Chondrocyte (in vitro differentiated cells): Measurements from ENCODE around the gene METTL3. TPM values are rescaled to one million over a fixed set of nuclear protein-coding genes. Genes with fewer than 3 reads are reported as not detected.
"Not testable (repeated sequence)": the region's sequence is repeated elsewhere in the genome, so short reads cannot be mapped to it uniquely, and the experiment has no call there.

Experiments used
- DNase-seq: peaks from one replicate; pipeline ENCODE4 v3.0.0; 2021; ENCODE audit warnings: mixed read lengths, low spot score
- H3K27ac Mint-ChIP-seq: one replicate; pipeline ENCODE4 v1.8.0; 2021; ENCODE audit warnings: mild to moderate bottlenecking, moderate library complexity, mixed read lengths; ENCODE audit not compliant: unreplicated experiment
- H3K27me3 Mint-ChIP-seq: 2 replicates; pipeline ENCODE4 v1.8.0; 2021; ENCODE audit warnings: low read depth, mixed read lengths
- H3K36me3 Mint-ChIP-seq: 2 replicates; pipeline ENCODE4 v1.8.0; 2021; ENCODE audit warnings: low read depth, mixed read lengths
- H3K4me1 Mint-ChIP-seq: 2 replicates; pipeline ENCODE4 v1.8.0; 2021; ENCODE audit warnings: low read depth, mild to moderate bottlenecking, mixed read lengths
- H3K4me3 Mint-ChIP-seq: one replicate; pipeline ENCODE4 v1.8.0; 2021; ENCODE audit warnings: mild to moderate bottlenecking, moderate library complexity, mixed read lengths; ENCODE audit not compliant: unreplicated experiment
- H3K9me3 Mint-ChIP-seq: 2 replicates; pipeline ENCODE4 v1.8.0; 2021; ENCODE audit warnings: low read depth, mixed read lengths
- total RNA-seq: library from RNA; stranded (reverse); gene quantifications from 3 replicates; pipeline ENCODE4 v1.2.1, GENCODE V29; 2021
- TF ChIP-seq, protein P1 (sequence below): fragments of 200-600 bp; sonication (generic); IDR thresholded peaks from 2 replicates; pipeline ENCODE4 v1.5.0; 2021; ENCODE audit warnings: antibody characterized with exemption, mild to moderate bottlenecking, moderate library complexity

Gene METTL3
- total RNA-seq, 1 donor from 2014 or later, result 29.3 TPM

DNA sequence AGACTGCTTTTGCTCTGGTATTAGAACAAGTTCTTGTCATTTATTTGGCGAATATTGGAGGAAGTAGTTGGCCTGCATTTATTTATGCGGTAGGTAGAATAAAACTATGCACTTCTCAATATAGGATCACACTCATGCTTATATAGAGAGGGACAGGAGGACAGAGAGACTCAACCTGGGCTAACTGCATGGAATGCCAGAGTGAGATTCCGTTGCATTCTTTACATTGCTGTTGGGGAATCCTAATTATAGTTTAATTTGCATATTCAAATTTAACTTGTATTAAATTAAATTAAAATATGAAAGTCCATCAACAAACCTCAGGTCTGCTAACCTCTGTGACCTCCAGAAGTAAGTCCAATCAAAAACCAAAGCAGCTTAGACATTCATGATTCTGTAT, 42.1 kb upstream of the METTL3 start:
- no peak for DNase-seq
- Mint-ChIP-seq H3K4me1 (peaks cover 10% of the 10 kb centered on the region), H3K9me3 (no peaks in the 10 kb centered on the region), H3K36me3 (no peaks in the 10 kb centered on the region), H3K27me3 (no peaks in the 10 kb centered on the region), H3K27ac (no peak overlapping the region), H3K4me3 (no peak overlapping the region)
- TF ChIP-seq, protein P1, sequence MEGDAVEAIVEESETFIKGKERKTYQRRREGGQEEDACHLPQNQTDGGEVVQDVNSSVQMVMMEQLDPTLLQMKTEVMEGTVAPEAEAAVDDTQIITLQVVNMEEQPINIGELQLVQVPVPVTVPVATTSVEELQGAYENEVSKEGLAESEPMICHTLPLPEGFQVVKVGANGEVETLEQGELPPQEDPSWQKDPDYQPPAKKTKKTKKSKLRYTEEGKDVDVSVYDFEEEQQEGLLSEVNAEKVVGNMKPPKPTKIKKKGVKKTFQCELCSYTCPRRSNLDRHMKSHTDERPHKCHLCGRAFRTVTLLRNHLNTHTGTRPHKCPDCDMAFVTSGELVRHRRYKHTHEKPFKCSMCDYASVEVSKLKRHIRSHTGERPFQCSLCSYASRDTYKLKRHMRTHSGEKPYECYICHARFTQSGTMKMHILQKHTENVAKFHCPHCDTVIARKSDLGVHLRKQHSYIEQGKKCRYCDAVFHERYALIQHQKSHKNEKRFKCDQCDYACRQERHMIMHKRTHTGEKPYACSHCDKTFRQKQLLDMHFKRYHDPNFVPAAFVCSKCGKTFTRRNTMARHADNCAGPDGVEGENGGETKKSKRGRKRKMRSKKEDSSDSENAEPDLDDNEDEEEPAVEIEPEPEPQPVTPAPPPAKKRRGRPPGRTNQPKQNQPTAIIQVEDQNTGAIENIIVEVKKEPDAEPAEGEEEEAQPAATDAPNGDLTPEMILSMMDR, result no peak

DNA sequence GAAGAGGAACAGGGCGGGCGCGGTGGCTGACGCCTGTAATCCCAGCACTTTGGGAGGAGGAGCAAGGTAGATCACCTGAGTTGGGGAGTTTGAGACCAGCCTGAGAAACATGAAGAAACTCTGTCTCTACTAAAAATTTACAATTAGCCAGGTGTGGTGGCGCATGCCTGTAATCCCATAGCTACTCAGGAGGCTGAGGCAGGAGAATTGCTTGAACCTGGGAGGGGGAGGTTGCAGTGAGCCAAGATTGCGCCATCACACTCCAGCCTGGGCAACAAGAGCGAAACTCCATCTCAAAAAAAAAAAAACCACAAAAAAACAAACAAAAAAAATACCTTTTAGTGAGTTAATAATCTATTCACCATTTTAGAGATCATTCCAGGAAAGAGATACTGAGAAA, 33.4 kb upstream of the METTL3 start:
- not testable (repeated sequence) for H3K4me3 Mint-ChIP-seq, H3K4me1 Mint-ChIP-seq, H3K27me3 Mint-ChIP-seq, DNase-seq, H3K36me3 Mint-ChIP-seq, H3K27ac Mint-ChIP-seq, H3K9me3 Mint-ChIP-seq

DNA sequence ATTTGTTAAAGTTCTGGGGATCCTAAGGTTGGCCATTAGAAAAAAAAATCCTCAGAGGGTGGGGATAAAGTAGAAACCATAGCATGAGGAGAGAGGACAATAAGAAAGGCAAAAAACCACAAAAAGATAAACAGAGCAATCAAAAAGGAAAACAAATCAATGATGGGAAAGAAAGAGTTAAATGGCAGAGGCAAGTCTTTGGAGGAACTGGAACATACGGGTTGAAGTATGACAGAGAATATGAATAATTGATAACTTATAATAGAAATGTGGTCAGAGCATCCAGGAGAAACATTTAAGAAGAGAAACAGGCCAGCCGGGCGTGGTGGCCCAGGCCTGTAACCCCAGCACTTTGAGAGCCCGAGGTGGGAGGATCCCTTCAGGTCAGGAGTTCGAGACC, 32.8 kb upstream of the METTL3 start:
- Mint-ChIP-seq H3K27ac (no peak overlapping the region), H3K9me3 (no peaks in the 10 kb centered on the region), H3K27me3 (peaks cover 12% of the 10 kb centered on the region), H3K4me1 (no peaks in the 10 kb centered on the region), H3K4me3 (no peak overlapping the region), H3K36me3 (no peaks in the 10 kb centered on the region)
- TF ChIP-seq, protein P1, result no peak
- no peak for DNase-seq

DNA sequence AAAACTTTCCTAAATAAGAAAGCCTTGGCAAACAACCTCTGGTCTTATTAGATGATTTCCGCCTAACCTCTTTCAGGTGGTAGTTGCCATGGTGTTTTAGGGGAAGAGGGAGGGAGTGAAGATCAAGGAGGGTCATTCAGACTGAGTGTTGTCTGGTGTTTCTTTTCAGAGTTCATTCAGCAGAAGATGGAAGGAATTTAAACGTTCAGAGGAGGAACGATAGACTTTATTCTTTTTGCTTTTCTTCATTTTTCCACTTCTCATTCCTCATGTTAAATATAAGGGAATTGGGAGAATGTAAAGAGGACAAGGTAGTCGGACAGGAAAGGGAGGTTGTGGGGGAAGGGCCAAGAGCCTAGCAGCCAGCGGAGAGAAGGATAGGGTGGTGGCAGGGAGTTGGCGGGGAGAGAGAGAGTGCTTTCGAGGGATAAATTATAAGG, 32.4 kb upstream of the METTL3 start:
- H3K27ac Mint-ChIP-seq, result no peak overlapping the region
- no peaks in the 10 kb centered on the region for H3K36me3 Mint-ChIP-seq
- no peaks in the 10 kb centered on the region for H3K4me1 Mint-ChIP-seq
- no peaks in the 10 kb centered on the region for H3K9me3 Mint-ChIP-seq
- no peak for DNase-seq
- H3K4me3 Mint-ChIP-seq, result no peak overlapping the region
- TF ChIP-seq, protein P1, result no peak
- peaks cover 16% of the 10 kb centered on the region for H3K27me3 Mint-ChIP-seq

DNA sequence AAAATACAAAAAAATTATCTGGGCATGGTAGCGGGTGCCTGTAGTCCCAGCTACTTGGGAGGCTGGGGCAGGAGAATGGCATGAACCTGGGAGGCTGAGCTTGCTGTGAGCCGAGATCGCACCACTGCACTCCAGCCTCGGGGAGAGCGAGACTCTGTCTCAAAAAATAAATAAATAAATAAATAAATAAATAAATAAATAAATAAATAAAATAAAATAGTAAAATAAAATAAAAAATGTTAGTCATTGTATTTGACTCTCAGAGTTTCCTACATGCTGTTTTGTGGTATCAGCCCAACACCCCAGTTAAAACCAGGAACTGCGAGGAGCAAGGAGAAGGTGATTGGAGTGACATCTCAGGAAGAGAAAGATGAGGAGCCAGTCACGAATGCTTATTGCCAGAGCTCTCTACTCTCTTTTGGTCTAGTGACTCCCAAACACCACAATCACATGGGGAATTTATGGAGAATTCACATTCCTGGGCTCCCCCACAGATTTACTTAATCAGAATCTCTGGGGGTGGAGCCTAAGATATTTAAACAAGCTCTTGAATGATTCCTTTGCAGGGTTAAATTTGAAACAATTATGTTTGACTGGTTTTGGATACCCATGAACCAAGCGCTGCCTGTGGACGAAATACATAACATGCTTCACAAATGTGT, 30.4 kb upstream of the METTL3 start:
- Mint-ChIP-seq H3K4me1 (peaks cover 7% of the 10 kb centered on the region), H3K36me3 (no peaks in the 10 kb centered on the region), H3K9me3 (no peaks in the 10 kb centered on the region), H3K4me3 (no peak overlapping the region), H3K27me3 (peaks cover 26% of the 10 kb centered on the region), H3K27ac (no peak overlapping the region)
- DNase-seq, result no peak
- TF ChIP-seq, protein P1, result no peak
